SK-N-MC (cell line): ENCODE results near the gene WNT5A.

Source experiments
- EZH2 ChIP-seq: fragments of 200-600 bp; sonication (generic); IDR thresholded peaks from one replicate; pipeline ENCODE4 v1.6.1; 2017; ENCODE audit warnings: antibody characterized with exemption
- POLR2AphosphoS5 ChIP-seq: IDR thresholded peaks from 2 replicates; pipeline ENCODE4 v1.6.1; 2012; ENCODE audit warnings: mild to moderate bottlenecking, low read depth, low read length, borderline replicate concordance

GRCh38 chr3:55473788-55474187 is 13.3 kb downstream of the WNT5A start:
- TF ChIP-seq EZH2 (no peak), POLR2AphosphoS5 (no peak)
